ENCODE data around the gene BBX.

- TF ChIP-seq EZH2 (IDR thresholded peaks at IDR 0.05): no peak
- TF ChIP-seq FOXP2 (optimal IDR thresholded peaks at IDR 0.05; ENCODE audit: control extremely low read depth, extremely low read length, insufficient read depth): no peak
These were observed 302.8 kb downstream of the BBX start for GRCh38 chr3:107825556-107825955.
